Caco-2 (cell line): Measurements from ENCODE around the gene MAGI1. TPM values are rescaled to one million over a fixed set of nuclear protein-coding genes. Genes with fewer than 3 reads are reported as not detected.

ENCODE experiments used
- BruUV-seq: library from RNA; stranded (reverse); fragments of 400-500 nt; replicated peaks from 2 replicates; lab custom pipeline; 2021; lab: Mats Ljungman, UMichigan
- CTCF ChIA-PET: fragments of 300-600 bp; sonication (Branson Sonifier 250); formaldehyde crosslinking; loops from one replicate; lab custom pipeline; 2022; ENCODE audit warnings: antibody characterized with exemption; lab: Charles Lee
- POLR2A ChIA-PET: fragments of 300-600 bp; sonication (Branson Sonifier 250); formaldehyde crosslinking; loops from one replicate; lab custom pipeline; 2022; ENCODE audit warnings: antibody characterized with exemption; lab: Charles Lee
- DNase-seq, 2 experiments: peaks; one replicate each; pipeline versions ENCODE4 v3.0.0 to v3.0.0-alpha.2; 2020 to 2022
- H3K27me3 ChIP-seq: replicated peaks from 2 replicates; pipeline ENCODE4 v1.6.0; 2011; ENCODE audit warnings: low read length; ENCODE audit not compliant: control insufficient read depth, insufficient read depth
- H3K36me3 ChIP-seq: 2 replicates; pipeline ENCODE4 v1.5.1; 2011; ENCODE audit warnings: low read length; ENCODE audit not compliant: control insufficient read depth, insufficient read depth
- H3K4me1 ChIP-seq: fragments of 250-450 bp; sonication (Bioruptor Pico); 2 replicates; pipeline ENCODE4 v1.5.1; 2020; ENCODE audit warnings: mild to moderate bottlenecking
- H3K4me3 ChIP-seq: 2 replicates; pipeline ENCODE4 v1.5.1; 2011; ENCODE audit warnings: low read depth, mild to moderate bottlenecking, control low read depth, low read length
- H3K9me3 ChIP-seq: fragments of 250-450 bp; sonication (Bioruptor Pico); 2 replicates; pipeline ENCODE4 v1.5.1; 2020; ENCODE audit warnings: mild to moderate bottlenecking, moderate library complexity
- H3K27ac Mint-ChIP-seq: one replicate; pipeline ENCODE4 v1.8.0; 2022; ENCODE audit warnings: mixed read lengths; ENCODE audit not compliant: unreplicated experiment
- H3K27me3 Mint-ChIP-seq: one replicate; pipeline ENCODE4 v1.8.0; 2022; ENCODE audit warnings: mixed read lengths; ENCODE audit not compliant: insufficient read depth, unreplicated experiment
- H3K36me3 Mint-ChIP-seq: one replicate; pipeline ENCODE4 v1.8.0; 2022; ENCODE audit warnings: mild to moderate bottlenecking, mixed read lengths; ENCODE audit not compliant: insufficient read depth, unreplicated experiment
- H3K4me1 Mint-ChIP-seq: one replicate; pipeline ENCODE4 v1.8.0; 2022; ENCODE audit warnings: low read depth, mixed read lengths; ENCODE audit not compliant: unreplicated experiment
- H3K4me3 Mint-ChIP-seq: one replicate; pipeline ENCODE4 v1.8.0; 2022; ENCODE audit warnings: mild to moderate bottlenecking, moderate library complexity, mixed read lengths; ENCODE audit not compliant: unreplicated experiment
- H3K9me3 Mint-ChIP-seq: one replicate; pipeline ENCODE4 v1.8.0; 2022; ENCODE audit warnings: mixed read lengths; ENCODE audit not compliant: unreplicated experiment
- CTCF ChIP-seq, 2 experiments: fragments of 200-600 bp in 1 of 2; IDR thresholded peaks; 1 replicate in 1 of 2; 2 replicates in 1 of 2; pipeline versions ENCODE4 v1.5.1 to v1.8.0; 2011 to 2022; ENCODE audit warnings: antibody characterized with exemption in 1 of 2, control low read depth in 1 of 2, inconsistent platforms in 1 of 2, low read depth in 1 of 2, low read length in 1 of 2, mild to moderate bottlenecking in 1 of 2, moderate library complexity in 1 of 2; ENCODE audit not compliant: insufficient read depth in 1 of 2, severe bottlenecking in 1 of 2, unreplicated experiment in 1 of 2
- intact Hi-C: fragments of 100-400 bp; cut with micrococcal nuclease; formaldehyde crosslinking; loops from one replicate; pipeline ENCODE4 v1.10.0; 2022; ENCODE audit not compliant: unreplicated experiment
- total RNA-seq: library from RNA; stranded (reverse); gene quantifications from 2 replicates; pipeline ENCODE4 v1.2.3, GENCODE V29; 2022

MAGI1 gene
- total RNA-seq, 1 experiment from 2014 or later = 64.9 TPM

GRCh38 chr3:65334045-65334665 is 704.6 kb downstream of the MAGI1 start:
- Mint-ChIP-seq H3K36me3 (no peaks in the 10 kb centered on the region), H3K4me3 (no peak overlapping the region), H3K4me1 (no peaks in the 10 kb centered on the region), H3K27me3 (peaks cover 6% of the 10 kb centered on the region), H3K27ac (no peak overlapping the region), H3K9me3 (no peaks in the 10 kb centered on the region)
- DNase-seq = no peak
- intact Hi-C loops = no loop called here
- Histone ChIP-seq H3K27me3 (no peaks in the 10 kb centered on the region), H3K4me3 (no peak overlapping the region), H3K36me3 (no peaks in the 10 kb centered on the region), H3K4me1 (no peaks in the 10 kb centered on the region; the same call in 1 of the 2 replicates), H3K9me3 (no peaks in the 10 kb centered on the region)
- no TSS peak for BruUV-seq
- peak in 1 of 2 experiments; percentile 24 for TF ChIP-seq CTCF (IDR thresholded peaks at IDR 0.05; ENCODE audit: insufficient read depth in 1 of 2, low read depth in 1 of 2, low read length in 1 of 2, severe bottlenecking in 1 of 2, unreplicated experiment in 1 of 2)
- ChIA-PET CTCF (no interaction called here), POLR2A (no interaction called here)

DNA sequence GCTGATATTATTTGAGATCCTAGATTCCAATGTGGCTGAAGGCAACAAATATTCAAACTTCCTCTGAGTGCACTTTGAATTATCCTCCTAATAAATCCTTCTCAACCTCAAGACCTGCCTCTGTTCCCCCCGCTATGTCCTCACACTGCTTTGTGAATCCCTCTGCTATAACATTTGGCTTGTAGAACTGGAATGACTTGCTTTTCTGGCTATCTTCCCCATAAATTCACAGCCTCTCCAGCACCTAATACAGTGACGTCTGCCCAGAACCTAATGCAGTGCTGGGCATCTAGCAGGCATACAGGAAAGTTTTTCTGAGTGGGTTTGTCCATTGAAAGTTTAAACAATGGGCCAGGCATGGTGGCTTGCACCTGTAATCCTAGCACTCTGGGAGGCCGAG is 707.0 kb downstream of the MAGI1 start:
- Mint-ChIP-seq H3K27me3 (peaks cover 6% of the 10 kb centered on the region), H3K9me3 (no peaks in the 10 kb centered on the region), H3K27ac (no peak overlapping the region), H3K36me3 (no peaks in the 10 kb centered on the region), H3K4me1 (no peaks in the 10 kb centered on the region), H3K4me3 (no peak overlapping the region)
- no peaks in the 10 kb centered on the region for H3K9me3 ChIP-seq
- ChIA-PET CTCF (no interaction called here), POLR2A (no interaction called here)
- no peaks in the 10 kb centered on the region; the same call in 1 of the 2 replicates for H3K27me3 ChIP-seq
- no peak overlapping the region for H3K4me3 ChIP-seq
- BruUV-seq = no TSS peak
- H3K4me1 ChIP-seq = no peaks in the 10 kb centered on the region; the same call in 1 of the 2 replicates
- TF ChIP-seq CTCF (IDR thresholded peaks at IDR 0.05; ENCODE audit: insufficient read depth in 1 of 2, low read depth in 1 of 2, low read length in 1 of 2, severe bottlenecking in 1 of 2, unreplicated experiment in 1 of 2) = no peak
- no peaks in the 10 kb centered on the region for H3K36me3 ChIP-seq
- DNase-seq = no peak
- intact Hi-C loops = no loop called here

GRCh38 chr3:65330072-65330471 is 708.6 kb downstream of the MAGI1 start:
- DNase-seq = no peak
- no peaks in the 10 kb centered on the region for H3K4me1 Mint-ChIP-seq
- H3K36me3 Mint-ChIP-seq = no peaks in the 10 kb centered on the region
- Histone ChIP-seq H3K9me3 (no peaks in the 10 kb centered on the region), H3K36me3 (no peaks in the 10 kb centered on the region), H3K27me3 (no peaks in the 10 kb centered on the region; the same call in 1 of the 2 replicates), H3K4me3 (no peak overlapping the region), H3K4me1 (no peaks in the 10 kb centered on the region; the same call in 1 of the 2 replicates)
- ChIA-PET CTCF (no interaction called here), POLR2A (no interaction called here)
- no peak for TF ChIP-seq CTCF (IDR thresholded peaks at IDR 0.05; ENCODE audit: insufficient read depth in 1 of 2, low read depth in 1 of 2, low read length in 1 of 2, severe bottlenecking in 1 of 2, unreplicated experiment in 1 of 2)
- no peak overlapping the region for H3K4me3 Mint-ChIP-seq
- peaks cover 7% of the 10 kb centered on the region for H3K27me3 Mint-ChIP-seq
- BruUV-seq = no TSS peak
- intact Hi-C loops = no loop called here
- no peaks in the 10 kb centered on the region for H3K9me3 Mint-ChIP-seq
- no peak overlapping the region for H3K27ac Mint-ChIP-seq
